PC-3 (cell line): ENCODE data around the gene PDAP1. TPM values are rescaled to one million over a fixed set of nuclear protein-coding genes. Genes with fewer than 3 reads are reported as not detected.

Source experiments
- ATAC-seq: fragments of 200-7000 bp; cut with Tn5 transposase; 2 replicates; pipeline ENCODE4 v1.9.1; 2020; ENCODE audit warnings: mild to moderate bottlenecking, moderate library complexity
- BruUV-seq: library from RNA; stranded (reverse); fragments of 400-500 nt; replicated peaks from 2 replicates; lab custom pipeline; 2021; lab: Mats Ljungman, UMichigan
- CTCF ChIA-PET: fragments of 300-600 bp; sonication (Branson Sonifier 250); formaldehyde crosslinking; loops from one replicate; lab custom pipeline; 2022; ENCODE audit warnings: antibody characterized with exemption; lab: Charles Lee
- POLR2A ChIA-PET: fragments of 300-600 bp; sonication (Branson Sonifier 250); formaldehyde crosslinking; loops from one replicate; lab custom pipeline; 2022; ENCODE audit warnings: antibody characterized with exemption; ENCODE audit not compliant: unreplicated experiment; lab: Charles Lee
- DNase-seq: peaks from one replicate; pipeline ENCODE4 v3.0.0-alpha.2; 2015
- H2AFZ ChIP-seq: fragments of 300-600 bp; sonication (generic); 2 replicates; pipeline ENCODE4 v1.6.0; 2016; ENCODE audit warnings: antibody characterized with exemption, low read length
- H3F3A ChIP-seq: fragments of 300-600 bp; sonication (generic); one replicate; pipeline ENCODE4 v1.6.0; 2017; ENCODE audit warnings: antibody characterized with exemption, low read length, control low read depth, mild to moderate bottlenecking; ENCODE audit not compliant: unreplicated experiment
- H3K27ac ChIP-seq: fragments of 300-600 bp; sonication (generic); 2 replicates; pipeline ENCODE4 v1.5.1; 2016; ENCODE audit warnings: mild to moderate bottlenecking, low read length
- H3K27me3 ChIP-seq: fragments of 300-600 bp; sonication (generic); 2 replicates; pipeline ENCODE4 v1.6.1; 2016; ENCODE audit warnings: low read length, mixed read lengths
- H3K36me3 ChIP-seq: fragments of 300-600 bp; sonication (generic); 2 replicates; pipeline ENCODE4 v1.6.1; 2016; ENCODE audit warnings: low read depth, mixed run types, low read length, mixed read lengths
- H3K4me1 ChIP-seq: fragments of 300-600 bp; sonication (generic); 2 replicates; pipeline ENCODE4 v1.5.1; 2016; ENCODE audit warnings: low read length; ENCODE audit not compliant: insufficient read depth
- H3K4me2 ChIP-seq: fragments of 300-600 bp; sonication (generic); 2 replicates; pipeline ENCODE4 v1.6.0; 2016; ENCODE audit warnings: low read length
- H3K4me3 ChIP-seq: fragments of 300-600 bp; sonication (generic); 2 replicates; pipeline ENCODE4 v1.5.1; 2016; ENCODE audit warnings: mild to moderate bottlenecking, low read length, mixed read lengths
- H3K79me2 ChIP-seq: fragments of 300-600 bp; sonication (generic); 2 replicates; pipeline ENCODE4 v1.6.1; 2017; ENCODE audit warnings: low read length, mixed read lengths
- H3K9ac ChIP-seq: fragments of 300-600 bp; sonication (generic); 2 replicates; pipeline ENCODE4 v1.6.0; 2016; ENCODE audit warnings: mild to moderate bottlenecking, low read length
- H3K9me2 ChIP-seq: fragments of 300-600 bp; sonication (generic); replicated peaks from 2 replicates; pipeline ENCODE4 v1.6.1; 2016; ENCODE audit warnings: mixed run types, low read length, mixed read lengths
- H3K9me3 ChIP-seq: fragments of 300-600 bp; sonication (generic); 2 replicates; pipeline ENCODE4 v1.6.1; 2016; ENCODE audit warnings: low read length, mixed read lengths
- H4K20me1 ChIP-seq: fragments of 300-600 bp; sonication (generic); 2 replicates; pipeline ENCODE4 v1.6.1; 2016; ENCODE audit warnings: low read length, mixed read lengths
- EZH2 ChIP-seq: fragments of 300-600 bp; sonication (generic); IDR thresholded peaks from one replicate; pipeline ENCODE4 v1.6.1; 2017; ENCODE audit warnings: antibody characterized with exemption, mild to moderate bottlenecking, low read length; ENCODE audit not compliant: unreplicated experiment
- EZH2phosphoT487 ChIP-seq: fragments of 300-600 bp; sonication (generic); IDR thresholded peaks from 2 replicates; pipeline ENCODE4 v1.6.1; 2018; ENCODE audit warnings: mild to moderate bottlenecking, antibody characterized with exemption, low read length, borderline replicate concordance
- intact Hi-C: fragments of 100-400 bp; cut with micrococcal nuclease; formaldehyde crosslinking; loops from 2 replicates; pipeline ENCODE4 v1.9.0; 2023
- total RNA-seq: library from RNA; depleted of rRNA; stranded (reverse); fragments of >200 nt; gene quantifications from 2 replicates; pipeline ENCODE4 v1.2.3, GENCODE V29; 2014
- TF ChIP-seq, protein P1 (sequence below): fragments of 300-600 bp; sonication (generic); conservative IDR thresholded peaks from 2 replicates; pipeline ENCODE4 v1.5.1; 2017; ENCODE audit warnings: antibody characterized with exemption, low read depth, mild to moderate bottlenecking, low read length

Gene PDAP1
- total RNA-seq, 1 experiment from 2014 or later: 58.6 TPM

DNA sequence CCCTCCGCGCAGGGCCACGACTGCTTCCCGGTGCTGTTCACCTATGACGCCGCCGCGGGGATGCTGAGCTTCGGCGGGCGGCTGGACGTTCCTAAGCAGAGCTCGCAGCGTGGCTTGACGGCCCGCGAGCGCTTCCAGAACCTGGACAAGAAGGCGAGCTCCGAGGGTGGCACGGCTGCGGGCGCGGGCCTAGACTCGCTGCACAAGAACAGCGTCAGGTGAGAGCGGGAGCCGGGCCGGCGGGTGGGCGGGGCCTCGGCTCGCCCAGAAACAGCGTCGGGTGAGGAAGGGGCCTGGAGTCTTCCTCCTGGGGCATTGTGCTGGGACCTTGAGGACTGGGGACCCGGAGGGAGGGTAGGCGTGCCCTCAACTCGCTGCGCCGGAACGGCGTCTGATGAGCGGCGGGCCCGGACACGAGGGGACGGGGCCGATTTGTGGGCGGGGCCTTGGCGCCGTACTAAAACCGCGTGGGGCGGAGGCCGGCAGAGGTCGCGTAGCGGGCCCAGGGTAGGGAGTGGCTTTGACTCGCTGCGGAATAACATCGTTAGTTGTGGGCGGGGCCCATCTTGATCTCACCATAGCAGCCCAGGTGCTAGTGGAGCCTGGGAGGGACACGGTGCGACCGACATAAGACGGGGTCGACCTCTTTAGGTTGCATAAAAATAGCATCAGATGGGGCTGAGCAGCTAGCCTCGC is 15.6 kb downstream of the PDAP1 start:
- no peak overlapping the region for H3K9ac ChIP-seq
- H3K4me2 ChIP-seq: no peak overlapping the region
- intact Hi-C loops: no loop called here
- no peaks in the 10 kb centered on the region for H3K79me2 ChIP-seq
- no peaks in the 10 kb centered on the region for H3K27me3 ChIP-seq
- no peak for ATAC-seq
- H3K9me3 ChIP-seq: no peaks in the 10 kb centered on the region
- peaks cover 14% of the 10 kb centered on the region; the same call in 1 of the 2 replicates for H3K36me3 ChIP-seq
- no peak overlapping the region for H3K4me3 ChIP-seq
- no peak for DNase-seq
- no peak overlapping the region for H3K27ac ChIP-seq
- TF ChIP-seq EZH2phosphoT487 (no peak), EZH2 (no peak)
- TF ChIP-seq, protein P1, sequence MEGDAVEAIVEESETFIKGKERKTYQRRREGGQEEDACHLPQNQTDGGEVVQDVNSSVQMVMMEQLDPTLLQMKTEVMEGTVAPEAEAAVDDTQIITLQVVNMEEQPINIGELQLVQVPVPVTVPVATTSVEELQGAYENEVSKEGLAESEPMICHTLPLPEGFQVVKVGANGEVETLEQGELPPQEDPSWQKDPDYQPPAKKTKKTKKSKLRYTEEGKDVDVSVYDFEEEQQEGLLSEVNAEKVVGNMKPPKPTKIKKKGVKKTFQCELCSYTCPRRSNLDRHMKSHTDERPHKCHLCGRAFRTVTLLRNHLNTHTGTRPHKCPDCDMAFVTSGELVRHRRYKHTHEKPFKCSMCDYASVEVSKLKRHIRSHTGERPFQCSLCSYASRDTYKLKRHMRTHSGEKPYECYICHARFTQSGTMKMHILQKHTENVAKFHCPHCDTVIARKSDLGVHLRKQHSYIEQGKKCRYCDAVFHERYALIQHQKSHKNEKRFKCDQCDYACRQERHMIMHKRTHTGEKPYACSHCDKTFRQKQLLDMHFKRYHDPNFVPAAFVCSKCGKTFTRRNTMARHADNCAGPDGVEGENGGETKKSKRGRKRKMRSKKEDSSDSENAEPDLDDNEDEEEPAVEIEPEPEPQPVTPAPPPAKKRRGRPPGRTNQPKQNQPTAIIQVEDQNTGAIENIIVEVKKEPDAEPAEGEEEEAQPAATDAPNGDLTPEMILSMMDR: no peak
- no peaks in the 10 kb centered on the region for H3F3A ChIP-seq
- no peak overlapping the region for H2AFZ ChIP-seq
- H3K9me2 ChIP-seq: no peaks in the 10 kb centered on the region
- CTCF ChIA-PET: interaction anchor here (0.6 kb wide), 1 partner anchor 521 kb away, joined by 3 read pairs; no protein-coding TSS in a partner anchor
- no TSS peak for BruUV-seq
- 0 out of 2 replicates have a peak, but pooled peaks cover 2% of the 10 kb centered on the region for H4K20me1 ChIP-seq
- POLR2A ChIA-PET: no interaction called here
- no peaks in the 10 kb centered on the region for H3K4me1 ChIP-seq

DNA sequence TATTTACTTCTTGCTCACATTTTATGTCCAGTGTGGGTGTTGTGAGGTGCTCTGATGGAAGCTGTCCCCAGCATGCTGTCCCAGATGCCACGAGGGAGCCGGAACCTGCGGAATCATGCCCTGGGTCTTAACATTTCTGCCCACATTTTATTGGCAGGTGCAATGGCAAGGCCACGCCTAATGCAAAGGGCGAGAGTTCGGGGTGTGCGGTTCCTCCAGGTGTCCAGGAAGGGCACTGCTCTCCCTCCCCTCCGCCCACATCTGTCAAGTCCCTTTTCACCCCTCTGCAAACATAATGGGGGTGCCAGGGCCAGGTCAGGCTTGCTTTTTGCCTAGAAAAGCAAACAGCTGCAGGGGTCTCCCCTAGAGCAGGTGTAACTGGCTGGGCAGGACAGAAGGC is 16.4 kb downstream of the PDAP1 start:
- Histone ChIP-seq H3K4me3 (no peak overlapping the region), H3K9me3 (no peaks in the 10 kb centered on the region), H3K9me2 (no peaks in the 10 kb centered on the region), H2AFZ (no peak overlapping the region), H3K4me2 (no peak overlapping the region), H3K79me2 (no peaks in the 10 kb centered on the region), H3K36me3 (peaks cover 10% of the 10 kb centered on the region; the same call in 1 of the 2 replicates), H4K20me1 (0 out of 2 replicates have a peak, but pooled peaks cover 2% of the 10 kb centered on the region), H3K4me1 (no peaks in the 10 kb centered on the region), H3K27ac (no peak overlapping the region), H3K27me3 (no peaks in the 10 kb centered on the region), H3F3A (no peaks in the 10 kb centered on the region), H3K9ac (no peak overlapping the region)
- ChIA-PET CTCF (no interaction called here), POLR2A (no interaction called here)
- intact Hi-C loops: no loop called here
- TF ChIP-seq, protein P1: no peak
- TF ChIP-seq EZH2: no peak
- no peak for TF ChIP-seq EZH2phosphoT487
- DNase-seq (no peak), ATAC-seq (no peak)
- BruUV-seq: no TSS peak

- H4K20me1 ChIP-seq: 0 out of 2 replicates have a peak, but pooled peaks cover 2% of the 10 kb centered on the region
- no peak for DNase-seq
- no TSS peak for BruUV-seq
- ATAC-seq: no peak
- no peak overlapping the region for H3K4me2 ChIP-seq
- H3K9me3 ChIP-seq: no peaks in the 10 kb centered on the region
- H2AFZ ChIP-seq: no peak overlapping the region
- H3K9me2 ChIP-seq: no peaks in the 10 kb centered on the region
- no peak overlapping the region for H3K4me3 ChIP-seq
- TF ChIP-seq EZH2phosphoT487 (no peak), EZH2 (no peak)
- TF ChIP-seq, protein P1: no peak
- peaks cover 13% of the 10 kb centered on the region; the same call in 1 of the 2 replicates for H3K36me3 ChIP-seq
- H3F3A ChIP-seq: no peaks in the 10 kb centered on the region
- no peaks in the 10 kb centered on the region for H3K27me3 ChIP-seq
- no peak overlapping the region for H3K9ac ChIP-seq
- H3K4me1 ChIP-seq: no peaks in the 10 kb centered on the region
- H3K27ac ChIP-seq: no peak overlapping the region
- ChIA-PET CTCF (no interaction called here), POLR2A (no interaction called here)
- no peaks in the 10 kb centered on the region for H3K79me2 ChIP-seq
- intact Hi-C loops: no loop called here
Observed at GRCh38 chr7:99390941-99391602, 17.3 kb downstream of the PDAP1 start.
